Activated naive CD4-positive, alpha-beta T cell (primary cell): ENCODE data around the gene NUTM2B.
"Not testable (repeated sequence)": the region's sequence is repeated elsewhere in the genome, so short reads cannot be mapped to it uniquely, and the experiment has no call there.

ENCODE experiments used
- DNase-seq, 4 experiments: peaks; one replicate each; lab custom pipeline; 2025; lab: John Stamatoyannopoulos, UW

Gene NUTM2B

GRCh38 chr10:79726620-79727019 is 23.6 kb downstream of the NUTM2B start:
- not testable (repeated sequence) for DNase-seq

- not testable (repeated sequence) for DNase-seq
Observed at GRCh38 chr10:79744844-79745243, 41.8 kb downstream of the NUTM2B start.

GRCh38 chr10:79748510-79748909 is 45.5 kb downstream of the NUTM2B start:
- DNase-seq, result not testable (repeated sequence)

GRCh38 chr10:79753601-79754000 is 50.6 kb downstream of the NUTM2B start:
- DNase-seq, result not testable (repeated sequence)

GRCh38 chr10:79758297-79758993 is 55.4 kb downstream of the NUTM2B start:
- not testable (repeated sequence) for DNase-seq
